H9 (cell line): Measurements from ENCODE around the gene BAX. TPM values are rescaled to one million over a fixed set of nuclear protein-coding genes. Genes with fewer than 3 reads are reported as not detected.

Experiments used
- DNase-seq: peaks from one replicate; pipeline ENCODE4 v3.0.0-alpha.2; 2017
- H2AFZ ChIP-seq: one replicate; pipeline ENCODE4 v1.6.1; 2013; ENCODE audit warnings: mild to moderate bottlenecking, low read length, control low read depth, moderate library complexity
- H2AK5ac ChIP-seq: 2 replicates; pipeline ENCODE4 v1.6.1; 2013; ENCODE audit warnings: low read length, control low read depth, mixed read lengths; ENCODE audit not compliant: insufficient read length
- H2BK120ac ChIP-seq: one replicate; pipeline ENCODE4 v1.6.1; 2013; ENCODE audit warnings: low read depth, mild to moderate bottlenecking, low read length, control low read depth, inconsistent platforms; ENCODE audit not compliant: poor library complexity, severe bottlenecking
- H2BK12ac ChIP-seq: 2 replicates; pipeline ENCODE4 v1.6.1; 2013; ENCODE audit warnings: low read length, control low read depth, mixed read lengths, low read depth; ENCODE audit not compliant: insufficient read length
- H2BK15ac ChIP-seq: 2 replicates; pipeline ENCODE4 v1.6.1; 2013; ENCODE audit warnings: low read depth, low read length, control low read depth
- H2BK20ac ChIP-seq: one replicate; pipeline ENCODE4 v1.6.1; 2013; ENCODE audit warnings: low read depth, mild to moderate bottlenecking, low read length, control low read depth, inconsistent platforms; ENCODE audit not compliant: poor library complexity, severe bottlenecking
- H2BK5ac ChIP-seq: 2 replicates; pipeline ENCODE4 v1.6.1; 2013; ENCODE audit warnings: low read length, control low read depth, mixed read lengths; ENCODE audit not compliant: insufficient read length
- H3K14ac ChIP-seq: 2 replicates; pipeline ENCODE4 v1.6.1; 2013; ENCODE audit warnings: low read length, control low read depth; ENCODE audit not compliant: insufficient read depth
- H3K18ac ChIP-seq: 2 replicates; pipeline ENCODE4 v1.6.1; 2013; ENCODE audit warnings: low read depth, mild to moderate bottlenecking, mixed read lengths, low read length, control low read depth; ENCODE audit not compliant: insufficient read length
- H3K23ac ChIP-seq: 2 replicates; pipeline ENCODE4 v1.6.1; 2013; ENCODE audit warnings: low read length, control low read depth, mixed read lengths, low read depth; ENCODE audit not compliant: insufficient read length
- H3K23me2 ChIP-seq: 2 replicates; pipeline ENCODE4 v1.6.1; 2013; ENCODE audit warnings: low read depth, mild to moderate bottlenecking, mixed read lengths, low read length, control low read depth; ENCODE audit not compliant: insufficient read length, poor library complexity, severe bottlenecking
- H3K27ac ChIP-seq: 2 replicates; pipeline ENCODE4 v1.5.1; 2013; ENCODE audit warnings: low read length, control low read depth, mixed read lengths, low read depth; ENCODE audit not compliant: insufficient read length
- H3K27me3 ChIP-seq: 2 replicates; pipeline ENCODE4 v1.6.1; 2013; ENCODE audit warnings: low read length, control low read depth, inconsistent platforms; ENCODE audit not compliant: insufficient read depth
- H3K4ac ChIP-seq: 2 replicates; pipeline ENCODE4 v1.6.1; 2013; ENCODE audit warnings: low read depth, mild to moderate bottlenecking, control low read depth, inconsistent platforms, low read length, moderate library complexity
- H3K4me1 ChIP-seq: 2 replicates; pipeline ENCODE4 v1.6.1; 2013; ENCODE audit warnings: low read length, control low read depth, inconsistent platforms; ENCODE audit not compliant: insufficient read depth
- H3K4me2 ChIP-seq: 2 replicates; pipeline ENCODE4 v1.6.1; 2013; ENCODE audit warnings: low read length, control low read depth, mixed read lengths; ENCODE audit not compliant: insufficient read length, insufficient read depth
- H3K56ac ChIP-seq: 2 replicates; pipeline ENCODE4 v1.6.1; 2013; ENCODE audit warnings: low read depth, mild to moderate bottlenecking, mixed read lengths, low read length, control low read depth; ENCODE audit not compliant: insufficient read length
- H3K79me1 ChIP-seq: 2 replicates; pipeline ENCODE4 v1.6.1; 2013; ENCODE audit warnings: low read depth, mild to moderate bottlenecking, moderate library complexity, low read length, control low read depth, inconsistent platforms; ENCODE audit not compliant: insufficient read depth, poor library complexity, severe bottlenecking
- H3K79me2 ChIP-seq: 2 replicates; pipeline ENCODE4 v1.6.1; 2013; ENCODE audit warnings: low read length, control low read depth, inconsistent platforms; ENCODE audit not compliant: insufficient read depth
- H3K9ac ChIP-seq: 2 replicates; pipeline ENCODE4 v1.6.1; 2013; ENCODE audit warnings: low read length, control low read depth, mixed read lengths; ENCODE audit not compliant: insufficient read length; ENCODE audit errors: extremely low read depth
- H3K9me3 ChIP-seq: one replicate; pipeline ENCODE4 v1.6.1; 2013; ENCODE audit warnings: low read depth, low read length, inconsistent platforms; ENCODE audit not compliant: control insufficient read depth
- H3T11ph ChIP-seq: one replicate; pipeline ENCODE4 v1.6.1; 2013; ENCODE audit warnings: mild to moderate bottlenecking, low read length, control low read depth, inconsistent platforms
- H4K20me1 ChIP-seq: one replicate; pipeline ENCODE4 v1.6.1; 2013; ENCODE audit not compliant: control insufficient read depth, insufficient read length, insufficient read depth
- H4K5ac ChIP-seq: 2 replicates; pipeline ENCODE4 v1.6.1; 2013; ENCODE audit warnings: low read depth, mild to moderate bottlenecking, mixed read lengths, low read length, control low read depth; ENCODE audit not compliant: insufficient read length
- H4K8ac ChIP-seq: replicated peaks from 2 replicates; pipeline ENCODE4 v1.6.1; 2013; ENCODE audit warnings: low read length, control low read depth, mixed read lengths, low read depth; ENCODE audit not compliant: insufficient read length
- H4K91ac ChIP-seq: 2 replicates; pipeline ENCODE4 v1.6.1; 2013; ENCODE audit warnings: low read depth, mild to moderate bottlenecking, moderate library complexity, mixed read lengths, low read length, control low read depth; ENCODE audit not compliant: insufficient read length
- H3K27ac Mint-ChIP-seq, 3 experiments: 2 replicates in 2 of 3; 3 replicates in 1 of 3; pipeline ENCODE4 v1.8.0; 2020 to 2021; ENCODE audit warnings: mixed read lengths in 3 of 3, mild to moderate bottlenecking in 1 of 3, moderate library complexity in 1 of 3
- H3K27me3 Mint-ChIP-seq: 2 replicates; pipeline ENCODE4 v1.8.0; 2021; ENCODE audit warnings: low read depth, mild to moderate bottlenecking, moderate library complexity, mixed read lengths
- H3K36me3 Mint-ChIP-seq, 3 experiments: 2 replicates in 2 of 3; 3 replicates in 1 of 3; pipeline ENCODE4 v1.8.0; 2020 to 2021; ENCODE audit warnings: low read depth in 3 of 3, mixed read lengths in 3 of 3; ENCODE audit not compliant: insufficient read depth in 1 of 3
- H3K4me1 Mint-ChIP-seq, 2 experiments: 2 replicates each; pipeline ENCODE4 v1.8.0; 2020; ENCODE audit warnings: mixed read lengths in 2 of 2
- H3K4me3 Mint-ChIP-seq, 2 experiments: 2 replicates in 1 of 2; 3 replicates in 1 of 2; pipeline ENCODE4 v1.8.0; 2020 to 2021; ENCODE audit warnings: mild to moderate bottlenecking in 2 of 2, mixed read lengths in 2 of 2, moderate library complexity in 1 of 2
- H3K9me3 Mint-ChIP-seq, 2 experiments: 2 replicates in 1 of 2; 3 replicates in 1 of 2; pipeline ENCODE4 v1.8.0; 2020; ENCODE audit warnings: mild to moderate bottlenecking in 2 of 2, mixed read lengths in 2 of 2, moderate library complexity in 1 of 2
- CTCF ChIP-seq: fragments of 200-600 bp; sonication (generic); conservative IDR thresholded peaks from 3 replicates; pipeline ENCODE4 v1.8.0; 2021; ENCODE audit warnings: antibody characterized with exemption, mild to moderate bottlenecking
- WGBS: extraction: QIAGEN DNeasy Blood & Tissue Kit; methylation state at CpG from one replicate; pipeline ENCODE4 v1.1.7; 2013; ENCODE audit warnings: missing lambda C conversion rate, low lambda C conversion rate, mixed read lengths; ENCODE audit not compliant: insufficient read length; ENCODE audit errors: extremely low coverage; 5-methylcytosine and 5-hydroxymethylcytosine counted together
- total RNA-seq: library from RNA; stranded (reverse); gene quantifications from 2 replicates; pipeline ENCODE4 v1.2.1, GENCODE V29; 2021

BAX gene
- total RNA-seq, 1 experiment from 2014 or later, result 310 TPM

- H2BK12ac ChIP-seq, result no peak overlapping the region
- no peaks in the 10 kb centered on the region for H3K79me2 ChIP-seq
- TF ChIP-seq CTCF, result no peak
- H3K79me1 ChIP-seq, result no peaks in the 10 kb centered on the region
- Mint-ChIP-seq H3K27ac (no peak overlapping the region), H3K4me1 (peaks cover 10 to 11% of the 10 kb centered on the region in 2 experiments), H3K4me3 (no peak overlapping the region), H3K36me3 (peaks cover 3 to 8% (median 7%) of the 10 kb centered on the region in 3 experiments; a peak in 6 of 7 replicates), H3K27me3 (peaks cover 13% of the 10 kb centered on the region), H3K9me3 (no peaks in the 10 kb centered on the region; a peak in 2 of 5 replicates)
- H3K4me2 ChIP-seq, result no peak overlapping the region
- no peaks in the 10 kb centered on the region for H3K27me3 ChIP-seq
- H3K14ac ChIP-seq, result no peak overlapping the region
- H3T11ph ChIP-seq, result no peak overlapping the region
- no peak overlapping the region for H2BK15ac ChIP-seq
- H3K4me1 ChIP-seq, result no peaks in the 10 kb centered on the region
- H3K56ac ChIP-seq, result no peak overlapping the region
- H3K23ac ChIP-seq, result no peak overlapping the region
- WGBS, result no CpG with 5 or more reads among the region's 9 CpGs
- H2BK120ac ChIP-seq, result no peak overlapping the region
- H4K20me1 ChIP-seq, result no peaks in the 10 kb centered on the region
- H2BK20ac ChIP-seq, result no peak overlapping the region
- no peak overlapping the region for H3K9ac ChIP-seq
- H2AK5ac ChIP-seq, result no peak overlapping the region
- no peak overlapping the region for H2BK5ac ChIP-seq
- no peak overlapping the region for H4K91ac ChIP-seq
- H3K4ac ChIP-seq, result no peak overlapping the region
- H4K5ac ChIP-seq, result no peak overlapping the region
- H3K27ac ChIP-seq, result no peak overlapping the region
- peaks cover 8% of the 10 kb centered on the region for H3K23me2 ChIP-seq
- H2AFZ ChIP-seq, result no peak overlapping the region
- no peak for DNase-seq
- no peak overlapping the region for H4K8ac ChIP-seq
- no peak overlapping the region for H3K18ac ChIP-seq
- no peaks in the 10 kb centered on the region for H3K9me3 ChIP-seq
These were observed 3.7 kb upstream of the BAX start for GRCh38 chr19:48950830-48951519.
